ENCODE data around the gene ETFB.

GRCh38 chr19:51317376-51317775, 48.8 kb downstream of the ETFB start:
- TF ChIP-seq CTCF (IDR thresholded peaks at IDR 0.05 in 2 of 3, conservative IDR thresholded peaks at IDR 0.05 in 1 of 3; ENCODE audit: borderline replicate concordance in 1 of 3, insufficient read depth in 1 of 3, low read depth in 2 of 3, low read length in 2 of 3) (no peak), FOSL1 (IDR thresholded peaks at IDR 0.05; ENCODE audit: low read depth) (no peak), CEBPB (IDR thresholded peaks at IDR 0.05; ENCODE audit: low read depth) (no peak), MAX (IDR thresholded peaks at IDR 0.05) (no peak), RAD21 (IDR thresholded peaks at IDR 0.05; ENCODE audit: low read depth) (no peak), EZH2phosphoT487 (IDR thresholded peaks at IDR 0.05; ENCODE audit: borderline replicate concordance) (no peak), POLR2A (IDR thresholded peaks at IDR 0.05; ENCODE audit: borderline replicate concordance, extremely low read depth, insufficient read depth, insufficient read length) (no peak)

All from HCT116 (cell line).